SK-N-SH (cell line): ENCODE measurements around the gene EPHA3. TPM values are rescaled to one million over a fixed set of nuclear protein-coding genes. Genes with fewer than 3 reads are reported as not detected.

Source experiments
- CTCF ChIA-PET: fragments of 300-600, 350-600 bp; formaldehyde crosslinking; extraction: SDS; loops from one replicate; lab custom pipeline; 2021; lab: Yijun Ruan, JAX
- POLR2A ChIA-PET: fragments of 350-600 bp; sonication (Branson Sonifier 250); formaldehyde crosslinking; extraction: SDS; loops from one replicate; lab custom pipeline; 2020; ENCODE audit warnings: antibody characterized with exemption, inconsistent platforms; lab: Yijun Ruan, JAX
- DNase-seq: peaks from one replicate; pipeline ENCODE4 v3.0.0; 2012
- H2AFZ ChIP-seq: fragments of 200-600 bp; sonication (generic); 2 replicates; pipeline ENCODE4 v1.8.1; 2016; ENCODE audit warnings: antibody characterized with exemption, mild to moderate bottlenecking, low read depth
- H3F3A ChIP-seq: fragments of 200-600 bp; sonication (generic); replicated peaks from 2 replicates; pipeline ENCODE3; 2016; ENCODE audit warnings: antibody characterized with exemption, mild to moderate bottlenecking; ENCODE audit not compliant: insufficient read depth
- H3K27ac ChIP-seq, 2 experiments: fragments of 200-500 bp in 1 of 2; fragments of 200-600 bp in 1 of 2; sonication (Bioruptor generic) in 1 of 2; sonication (generic), shearing (Covaris generic) in 1 of 2; 2 replicates each; pipeline versions ENCODE4 v1.5.1 to v1.6.1; 2014 to 2016; ENCODE audit warnings: low read depth in 2 of 2, inconsistent platforms in 1 of 2, low read length in 1 of 2, mild to moderate bottlenecking in 1 of 2, mixed read lengths in 1 of 2
- H3K27me3 ChIP-seq: fragments of 200-600 bp; sonication (generic), shearing (Covaris generic); 2 replicates; pipeline ENCODE4 v1.6.1; 2016; ENCODE audit warnings: mixed run types; ENCODE audit not compliant: insufficient read depth
- H3K36me3 ChIP-seq, 2 experiments: fragments of 200-500 bp in 1 of 2; fragments of 200-600 bp in 1 of 2; sonication (Bioruptor generic) in 1 of 2; sonication (generic) in 1 of 2; replicated peaks in 1 of 2; 2 replicates each; pipeline versions ENCODE3 to v1.5.1; 2014 to 2016; ENCODE audit warnings: low read length in 1 of 2, mild to moderate bottlenecking in 1 of 2; ENCODE audit not compliant: insufficient read depth in 2 of 2, control insufficient read depth in 1 of 2
- H3K4me1 ChIP-seq, 2 experiments: fragments of 200-500 bp in 1 of 2; fragments of 200-600 bp in 1 of 2; sonication (Bioruptor generic) in 1 of 2; sonication (generic), shearing (Covaris generic) in 1 of 2; 2 replicates each; pipeline versions ENCODE4 v1.5.1 to v1.6.1; 2014 to 2016; ENCODE audit warnings: low read depth in 1 of 2, low read length in 1 of 2, mixed run types in 1 of 2; ENCODE audit not compliant: insufficient read depth in 2 of 2, control insufficient read depth in 1 of 2
- H3K4me2 ChIP-seq: fragments of 200-600 bp; sonication (generic), shearing (Covaris generic); 2 replicates; pipeline ENCODE4 v1.6.1; 2017; ENCODE audit warnings: mixed run types
- H3K4me3 ChIP-seq, 2 experiments: fragments of 200-500 bp in 1 of 2; fragments of 200-600 bp in 1 of 2; sonication (Bioruptor generic) in 1 of 2; sonication (generic), shearing (Covaris generic) in 1 of 2; 2 replicates each; pipeline versions ENCODE4 v1.5.1 to v1.8.1; 2014 to 2016; ENCODE audit warnings: low read depth in 2 of 2, inconsistent platforms in 1 of 2, low read length in 1 of 2, mild to moderate bottlenecking in 1 of 2, mixed read lengths in 1 of 2, moderate library complexity in 1 of 2
- H3K79me2 ChIP-seq: fragments of 200-600 bp; sonication (generic); 2 replicates; pipeline ENCODE4 v1.8.1; 2017; ENCODE audit warnings: mild to moderate bottlenecking; ENCODE audit not compliant: insufficient read depth
- H3K9ac ChIP-seq: fragments of 200-600 bp; sonication (generic); 2 replicates; pipeline ENCODE4 v1.6.1; 2017; ENCODE audit warnings: mixed run types
- H3K9me2 ChIP-seq: fragments of 200-600 bp; sonication (generic); 2 replicates; pipeline ENCODE4 v1.6.1; 2017; ENCODE audit warnings: mixed run types
- H3K9me3 ChIP-seq: fragments of 200-600 bp; sonication (generic); 2 replicates; pipeline ENCODE4 v1.6.1; 2017; ENCODE audit warnings: mixed run types, mild to moderate bottlenecking, moderate library complexity
- H4K20me1 ChIP-seq: fragments of 200-600 bp; sonication (generic); 2 replicates; pipeline ENCODE4 v1.6.1; 2017; ENCODE audit warnings: mild to moderate bottlenecking, mixed run types; ENCODE audit not compliant: insufficient read depth
- ELF1 ChIP-seq: IDR thresholded peaks from 2 replicates; pipeline ENCODE4 v1.4.0; 2012
- EP300 ChIP-seq, 2 experiments: IDR thresholded peaks; 2 replicates each; pipeline versions ENCODE4 v1.4.0 to v1.6.1; 2012; ENCODE audit warnings: borderline replicate concordance in 1 of 2, low read depth in 1 of 2, low read length in 1 of 2
- EZH2phosphoT487 ChIP-seq: fragments of 200-600 bp; sonication (generic); IDR thresholded peaks from 2 replicates; pipeline ENCODE4 v1.6.1; 2017; ENCODE audit warnings: low read depth, mixed run types, mild to moderate bottlenecking, antibody characterized with exemption, moderate library complexity, borderline replicate concordance
- FOXJ3 ChIP-seq: sonication (generic); formaldehyde crosslinking; IDR thresholded peaks from 2 replicates; pipeline ENCODE4 v1.5.1; 2020; ENCODE audit warnings: mild to moderate bottlenecking, missing genetic modification reagents
- FOXM1 ChIP-seq: IDR thresholded peaks from 2 replicates; pipeline ENCODE4 v1.4.0; 2012; ENCODE audit warnings: low read depth, mild to moderate bottlenecking
- GABPA ChIP-seq: IDR thresholded peaks from 2 replicates; pipeline ENCODE4 v1.4.0; 2012; ENCODE audit warnings: low read depth, mild to moderate bottlenecking
- IRF3 ChIP-seq: fragments of 150-350 bp; IDR thresholded peaks from 2 replicates; pipeline ENCODE4 v1.6.1; 2016; ENCODE audit warnings: mild to moderate bottlenecking, low read depth, low read length
- JUND ChIP-seq: IDR thresholded peaks from 2 replicates; pipeline ENCODE4 v1.4.0; 2012
- MEF2A ChIP-seq: IDR thresholded peaks from 2 replicates; pipeline ENCODE4 v1.4.0; 2012; ENCODE audit warnings: low read depth, borderline replicate concordance
- MXI1 ChIP-seq: IDR thresholded peaks from 2 replicates; pipeline ENCODE4 v1.6.1; 2012; ENCODE audit warnings: mild to moderate bottlenecking, low read depth, low read length, improper control_type of control experiment
- NFIC ChIP-seq: IDR thresholded peaks from 2 replicates; pipeline ENCODE4 v1.4.0; 2012; ENCODE audit warnings: borderline replicate concordance
- NRF1 ChIP-seq: IDR thresholded peaks from 2 replicates; pipeline ENCODE4 v1.6.1; 2012; ENCODE audit warnings: low read depth, mild to moderate bottlenecking, low read length
- POLR2AphosphoS5 ChIP-seq: IDR thresholded peaks from 2 replicates; pipeline ENCODE4 v1.6.1; 2012; ENCODE audit warnings: low read depth, low read length
- RAD21 ChIP-seq: IDR thresholded peaks from 2 replicates; pipeline ENCODE4 v1.6.1; 2012; ENCODE audit warnings: mild to moderate bottlenecking, low read length
- RCOR1 ChIP-seq: fragments of 150-350 bp; IDR thresholded peaks from 2 replicates; pipeline ENCODE4 v1.6.1; 2017; ENCODE audit warnings: antibody characterized with exemption, low read length
- SIN3A ChIP-seq: IDR thresholded peaks from 2 replicates; pipeline ENCODE4 v1.6.1; 2012; ENCODE audit warnings: low read depth, mild to moderate bottlenecking, low read length, moderate library complexity, borderline replicate concordance
- SMC3 ChIP-seq: IDR thresholded peaks from 2 replicates; pipeline ENCODE4 v1.6.1; 2012; ENCODE audit warnings: low read depth, low read length, improper control_type of control experiment
- YY1 ChIP-seq: IDR thresholded peaks from 2 replicates; pipeline ENCODE4 v1.4.0; 2012; ENCODE audit warnings: low read depth, mild to moderate bottlenecking
- WGBS: methylation state at CpG from one replicate; pipeline ENCODE4 v1.1.6; 2017; ENCODE audit warnings: low lambda C conversion rate; 5-methylcytosine and 5-hydroxymethylcytosine counted together
- polyA plus RNA-seq, 3 experiments: library from polyadenylated mRNA; depleted of rRNA; stranded (reverse); fragments of >200 nt; gene quantifications; 2 replicates each; pipeline ENCODE4 v1.2.3, GENCODE V29; 2012
- TF ChIP-seq, protein P1 (sequence below): IDR thresholded peaks from 2 replicates; pipeline ENCODE4 v1.4.0; 2012; ENCODE audit warnings: low read depth, borderline replicate concordance

EPHA3 gene
- polyA plus RNA-seq, 1 of the 3 experiments (the other 2 are of a cell fraction), result not detected

- no peaks in the 10 kb centered on the region for H3K36me3 ChIP-seq
- CTCF ChIA-PET, result no interaction called here
Measured at GRCh38 chr3:89179355-89180001, 72.1 kb downstream of the EPHA3 start.

GRCh38 chr3:89180334-89180733 is 72.9 kb downstream of the EPHA3 start:
- H3K4me2 ChIP-seq, result no peak overlapping the region
- no peaks in the 10 kb centered on the region for H4K20me1 ChIP-seq
- H3K36me3 ChIP-seq, result no peaks in the 10 kb centered on the region
- H3K9me3 ChIP-seq, result no peaks in the 10 kb centered on the region
- no peaks in the 10 kb centered on the region for H3F3A ChIP-seq
- no peak overlapping the region for H3K9ac ChIP-seq
- POLR2A ChIA-PET, result no interaction called here
- no peak for DNase-seq
- no peaks in the 10 kb centered on the region for H3K27me3 ChIP-seq
- no peak overlapping the region for H2AFZ ChIP-seq
- H3K4me1 ChIP-seq, result no peaks in the 10 kb centered on the region; a peak in 1 of 4 replicates
- CTCF ChIA-PET, result no interaction called here
- no peak overlapping the region for H3K4me3 ChIP-seq
- no peaks in the 10 kb centered on the region for H3K9me2 ChIP-seq
- WGBS, result 2% methylated on average over 2 of the region's 2 CpGs
- TF ChIP-seq EZH2phosphoT487, result no peak
- no peak for TF ChIP-seq SIN3A
- no peak for TF ChIP-seq YY1
- TF ChIP-seq, protein P1, sequence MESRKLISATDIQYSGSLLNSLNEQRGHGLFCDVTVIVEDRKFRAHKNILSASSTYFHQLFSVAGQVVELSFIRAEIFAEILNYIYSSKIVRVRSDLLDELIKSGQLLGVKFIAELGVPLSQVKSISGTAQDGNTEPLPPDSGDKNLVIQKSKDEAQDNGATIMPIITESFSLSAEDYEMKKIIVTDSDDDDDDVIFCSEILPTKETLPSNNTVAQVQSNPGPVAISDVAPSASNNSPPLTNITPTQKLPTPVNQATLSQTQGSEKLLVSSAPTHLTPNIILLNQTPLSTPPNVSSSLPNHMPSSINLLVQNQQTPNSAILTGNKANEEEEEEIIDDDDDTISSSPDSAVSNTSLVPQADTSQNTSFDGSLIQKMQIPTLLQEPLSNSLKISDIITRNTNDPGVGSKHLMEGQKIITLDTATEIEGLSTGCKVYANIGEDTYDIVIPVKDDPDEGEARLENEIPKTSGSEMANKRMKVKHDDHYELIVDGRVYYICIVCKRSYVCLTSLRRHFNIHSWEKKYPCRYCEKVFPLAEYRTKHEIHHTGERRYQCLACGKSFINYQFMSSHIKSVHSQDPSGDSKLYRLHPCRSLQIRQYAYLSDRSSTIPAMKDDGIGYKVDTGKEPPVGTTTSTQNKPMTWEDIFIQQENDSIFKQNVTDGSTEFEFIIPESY, result no peak
- TF ChIP-seq GABPA, result no peak
- no peak for TF ChIP-seq RCOR1
- no peak for TF ChIP-seq FOXM1
- no peak for TF ChIP-seq JUND
- no peak for TF ChIP-seq MXI1
- TF ChIP-seq MEF2A, result no peak
- H3K79me2 ChIP-seq, result no peaks in the 10 kb centered on the region
- H3K27ac ChIP-seq, result no peak overlapping the region

More at GRCh38 chr3:89179355-89180001, 72.1 kb downstream of the EPHA3 start:
- no peaks in the 10 kb centered on the region for H3K9me3 ChIP-seq
- POLR2A ChIA-PET, result no interaction called here
- H2AFZ ChIP-seq, result no peak overlapping the region
- no peaks in the 10 kb centered on the region for H4K20me1 ChIP-seq
- H3K9ac ChIP-seq, result no peak overlapping the region
- no peaks in the 10 kb centered on the region for H3K9me2 ChIP-seq
- H3F3A ChIP-seq, result no peaks in the 10 kb centered on the region
- no peak overlapping the region for H3K4me3 ChIP-seq
- WGBS, result under 1% methylated on average over 3 of the region's 3 CpGs
- H3K4me1 ChIP-seq, result no peaks in the 10 kb centered on the region; a peak in 1 of 4 replicates
- H3K79me2 ChIP-seq, result no peaks in the 10 kb centered on the region
- TF ChIP-seq SMC3 (no peak), NFIC (no peak), POLR2AphosphoS5 (no peak), FOXM1 (no peak), FOXJ3 (CRISPR knock-in tag) (no peak), MXI1 (no peak), EP300 (IDR thresholded peaks at IDR 0.05; ENCODE audit: borderline replicate concordance in 1 of 2, low read depth in 1 of 2, low read length in 1 of 2) (no peak), ELF1 (no peak), NRF1 (no peak), IRF3 (no peak), RAD21 (no peak), EZH2phosphoT487 (no peak)
- H3K4me2 ChIP-seq, result no peak overlapping the region
- H3K27ac ChIP-seq, result no peak overlapping the region
- no peaks in the 10 kb centered on the region for H3K27me3 ChIP-seq
- DNase-seq, result no peak
